ENCODE data around the gene SIVA1.

DNA sequence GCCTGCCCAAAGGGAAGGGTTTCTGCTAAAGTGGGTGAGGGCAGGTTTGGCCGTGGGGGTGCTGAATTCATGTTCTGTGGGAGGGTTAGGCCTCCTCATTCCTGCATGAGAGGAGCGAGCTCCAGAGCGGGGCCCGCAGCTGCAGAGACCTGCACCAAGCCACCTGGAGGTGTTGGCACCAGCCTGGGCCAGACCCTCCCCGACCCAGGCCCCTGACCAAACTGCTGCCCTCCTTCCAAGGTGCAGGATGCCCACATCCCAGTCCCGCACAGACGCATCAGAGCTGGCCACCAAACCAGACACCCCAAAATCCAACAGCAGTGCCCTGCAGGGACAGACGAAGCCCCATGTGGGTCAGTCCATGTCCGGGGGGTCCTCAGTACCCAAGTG is 18.4 kb upstream of the SIVA1 start:
- TF ChIP-seq CTCF (conservative IDR thresholded peaks at IDR 0.05; ENCODE audit: low read length): no peak
- no peak for TF ChIP-seq EZH2phosphoT487 (IDR thresholded peaks at IDR 0.05; ENCODE audit: borderline replicate concordance)
